HepG2 (cell line): ENCODE results near the gene FAM222B. TPM values are rescaled to one million over a fixed set of nuclear protein-coding genes. Genes with fewer than 3 reads are reported as not detected.

Source experiments
- AGO2 ChIP-seq: fragments of 200-400 bp; formaldehyde crosslinking; optimal IDR thresholded peaks from 2 replicates; pipeline ENCODE3; 2017; ENCODE audit warnings: mild to moderate bottlenecking, low read depth, low read length, moderate library complexity
- ETV5 ChIP-seq: IDR thresholded peaks from 2 replicates; pipeline ENCODE4 v1.6.1; 2018; ENCODE audit warnings: missing biosample characterization, missing genetic modification reagents, inconsistent platforms, borderline replicate concordance
- GLMP ChIP-seq: sonication (generic); formaldehyde crosslinking; IDR thresholded peaks from 2 replicates; pipeline ENCODE4 v1.9.0; 2021; ENCODE audit warnings: missing genetic modification reagents, mild to moderate bottlenecking, borderline replicate concordance
- GMEB2 ChIP-seq: IDR thresholded peaks from 2 replicates; pipeline ENCODE4 v1.6.1; 2016; ENCODE audit warnings: missing biosample characterization, missing genetic modification reagents, low read depth
- IKZF1 ChIP-seq: fragments of 450-650 bp; IDR thresholded peaks from 2 replicates; pipeline ENCODE4 v1.7.1; 2016
- JUN ChIP-seq: sonication (generic); formaldehyde crosslinking; IDR thresholded peaks from 2 replicates; pipeline ENCODE4 v1.4.0; 2020; ENCODE audit warnings: mild to moderate bottlenecking, missing genetic modification reagents
- POLR2A ChIP-seq, 2 experiments: IDR thresholded peaks; 2 replicates each; pipeline ENCODE4 v1.6.1; 2011; ENCODE audit warnings: low read depth in 2 of 2, low read length in 2 of 2, mild to moderate bottlenecking in 1 of 2, moderate library complexity in 1 of 2; ENCODE audit not compliant: insufficient read depth in 1 of 2
- POLR2AphosphoS5 ChIP-seq: IDR thresholded peaks from 2 replicates; pipeline ENCODE4 v1.6.1; 2012; ENCODE audit warnings: low read depth, low read length
- PRDM15 ChIP-seq: sonication (generic); formaldehyde crosslinking; IDR thresholded peaks from 2 replicates; pipeline ENCODE4 v1.4.0; 2020; ENCODE audit warnings: missing genetic modification reagents
- REPIN1 ChIP-seq: sonication (generic); formaldehyde crosslinking; IDR thresholded peaks from 2 replicates; pipeline ENCODE4 v1.8.0; 2022; ENCODE audit warnings: missing genetic modification reagents, low read depth, mild to moderate bottlenecking, borderline replicate concordance
- TP53 ChIP-seq: sonication (generic); formaldehyde crosslinking; conservative IDR thresholded peaks from 2 replicates; pipeline ENCODE4 v1.4.0; 2020; ENCODE audit warnings: missing genetic modification reagents
- XBP1 ChIP-seq: sonication (generic); formaldehyde crosslinking; IDR thresholded peaks from 2 replicates; pipeline ENCODE4 v1.5.0; 2020; ENCODE audit warnings: missing genetic modification reagents
- ZBTB2 ChIP-seq: sonication (generic); formaldehyde crosslinking; IDR thresholded peaks from 2 replicates; pipeline ENCODE4 v1.8.0; 2022; ENCODE audit warnings: low read depth, missing genetic modification reagents
- ZFP36L1 ChIP-seq: sonication (generic); formaldehyde crosslinking; IDR thresholded peaks from 2 replicates; pipeline ENCODE4 v1.8.0; 2022; ENCODE audit warnings: mild to moderate bottlenecking, missing genetic modification reagents, moderate library complexity
- ZIK1 ChIP-seq: sonication (generic); formaldehyde crosslinking; IDR thresholded peaks from 2 replicates; pipeline ENCODE4 v1.5.0; 2020; ENCODE audit warnings: mild to moderate bottlenecking, low read depth, missing genetic modification reagents, borderline replicate concordance
- ZNF136 ChIP-seq: sonication (generic); formaldehyde crosslinking; IDR thresholded peaks from 2 replicates; pipeline ENCODE4 v1.8.1; 2022; ENCODE audit warnings: low read depth, mild to moderate bottlenecking, moderate library complexity, missing genetic modification reagents
- ZNF367 ChIP-seq: sonication (generic); formaldehyde crosslinking; IDR thresholded peaks from 2 replicates; pipeline ENCODE4 v1.4.0; 2020; ENCODE audit warnings: missing genetic modification reagents, borderline replicate concordance
- ZNF724P ChIP-seq: sonication (generic); formaldehyde crosslinking; IDR thresholded peaks from 2 replicates; pipeline ENCODE4 v1.8.0; 2022; ENCODE audit warnings: missing genetic modification reagents, borderline replicate concordance
- ZNF747 ChIP-seq: sonication (generic); formaldehyde crosslinking; IDR thresholded peaks from 2 replicates; pipeline ENCODE4 v1.8.1; 2023; ENCODE audit warnings: missing genetic modification reagents, mild to moderate bottlenecking, borderline replicate concordance
- polyA plus RNA-seq, 8 experiments: library from polyadenylated mRNA; depleted of rRNA in 3 of 8; stranded (reverse) in 7 of 8; unstranded in 1 of 8; fragments of >200 nt; fragmentation: Illumina TruSeq in 4 of 8; extraction: Trizol in 4 of 8; gene quantifications; 2 replicates each; pipeline versions ENCODE4 v1.2.1 to v1.2.3, GENCODE V29; 2011 to 2016; ENCODE audit warnings: low read depth in 4 of 8, missing spikeins in 1 of 8, mixed read lengths in 1 of 8; ENCODE audit not compliant: insufficient read depth in 1 of 8
- total RNA-seq, 5 experiments: library from RNA; depleted of rRNA; stranded (reverse); fragments of >200 nt; fragmentation: Illumina TruSeq; extraction: Trizol; gene quantifications; 2 replicates each; pipeline ENCODE4 v1.2.3, GENCODE V29; 2016; ENCODE audit warnings: low read depth in 1 of 5

Gene FAM222B
- total and polyA plus RNA-seq, 2 of the 13 experiments (the other 11 are each of a cell fraction or from before 2014, with no cell fraction given), result 3.5 to 7.3 TPM

GRCh38 chr17:28728364-28729200, 114.0 kb downstream of the FAM222B start, which contains the start of gene NEK8 (continued):
- TF ChIP-seq GLMP (CRISPR knock-in tag), result no peak
- TF ChIP-seq ZNF724P (CRISPR knock-in tag), result no peak
- TF ChIP-seq GMEB2, result no peak
- TF ChIP-seq ZIK1 (CRISPR knock-in tag), result no peak
- 0 out of 2 replicates have a peak, but pooled peaks have one; percentile 50 for TF ChIP-seq JUN
- peak; percentile 66 for TF ChIP-seq REPIN1 (CRISPR knock-in tag)
- 0 out of 2 replicates have a peak, but pooled peaks have one; percentile 25 for TF ChIP-seq TP53 (CRISPR knock-in tag)
- peak; percentile 80 for TF ChIP-seq POLR2AphosphoS5
- peak; percentile 92; the same call in 1 of the 2 replicates for TF ChIP-seq ZNF747
- peak; percentile 30; the same call in 1 of the 2 replicates for TF ChIP-seq PRDM15 (CRISPR knock-in tag)
- TF ChIP-seq POLR2A (IDR thresholded peaks at IDR 0.05; ENCODE audit: insufficient read depth in 1 of 2, low read depth in 2 of 2, low read length in 2 of 2), result peak; percentile 70 to 85
- TF ChIP-seq ZFP36L1 (CRISPR knock-in tag), result no peak
- no peak for TF ChIP-seq ZNF367 (CRISPR knock-in tag)
- peak; percentile 63 for TF ChIP-seq ETV5 (CRISPR knock-in tag)
- TF ChIP-seq IKZF1, result no peak
- TF ChIP-seq ZBTB2, result peak; percentile 56
- TF ChIP-seq AGO2, result peak; percentile 91
- TF ChIP-seq XBP1 (CRISPR knock-in tag), result no peak
- no peak for TF ChIP-seq ZNF136 (CRISPR knock-in tag)
